Measurements from ENCODE around the gene TXNRD3.
A peak's percentile ranks its signal among the peaks of the same experiment; 100 is the strongest.

DNA sequence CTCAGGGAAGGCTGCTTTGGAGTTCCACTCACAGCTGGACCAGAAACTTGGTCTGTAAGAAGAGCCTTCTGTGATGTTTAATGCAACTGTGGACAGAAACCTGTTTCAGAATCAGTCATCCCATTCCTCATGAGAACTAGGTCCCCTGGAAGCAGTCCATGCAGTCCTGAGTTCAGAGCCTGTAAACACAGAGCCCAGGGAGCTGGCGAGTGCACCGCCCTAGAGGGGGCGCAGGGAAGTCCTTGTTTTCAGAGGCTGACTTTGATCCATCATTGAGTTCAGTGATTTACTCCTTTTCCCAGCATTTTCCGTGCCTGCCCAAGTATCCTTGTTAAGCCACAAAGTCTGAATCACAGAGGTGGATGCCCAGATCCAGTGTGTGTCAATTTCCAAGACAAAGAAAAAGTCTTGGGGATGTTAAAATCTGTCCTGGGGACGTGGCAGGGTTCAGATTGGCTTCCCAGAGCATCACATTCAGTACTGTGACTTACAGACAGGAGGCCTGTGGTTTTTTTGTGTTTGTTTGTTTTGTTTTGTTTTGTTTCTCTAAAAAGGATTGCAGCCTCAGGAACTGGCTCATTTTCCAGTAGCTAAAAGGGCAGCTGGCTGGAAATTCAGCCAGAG, 9.8 kb upstream of the TXNRD3 start:
- TF ChIP-seq CTCF (conservative IDR thresholded peaks at IDR 0.05; ENCODE audit: low read length) = peak; percentile 46; the same call in 1 of the 2 replicates
- TF ChIP-seq EZH2phosphoT487 (IDR thresholded peaks at IDR 0.05; ENCODE audit: borderline replicate concordance, low read depth, low read length) = no peak
